ENCODE measurements around the gene DPH7.
"Not testable (repeated sequence)": the region's sequence is repeated elsewhere in the genome, so short reads cannot be mapped to it uniquely, and the experiment has no call there.

DPH7 gene

DNA sequence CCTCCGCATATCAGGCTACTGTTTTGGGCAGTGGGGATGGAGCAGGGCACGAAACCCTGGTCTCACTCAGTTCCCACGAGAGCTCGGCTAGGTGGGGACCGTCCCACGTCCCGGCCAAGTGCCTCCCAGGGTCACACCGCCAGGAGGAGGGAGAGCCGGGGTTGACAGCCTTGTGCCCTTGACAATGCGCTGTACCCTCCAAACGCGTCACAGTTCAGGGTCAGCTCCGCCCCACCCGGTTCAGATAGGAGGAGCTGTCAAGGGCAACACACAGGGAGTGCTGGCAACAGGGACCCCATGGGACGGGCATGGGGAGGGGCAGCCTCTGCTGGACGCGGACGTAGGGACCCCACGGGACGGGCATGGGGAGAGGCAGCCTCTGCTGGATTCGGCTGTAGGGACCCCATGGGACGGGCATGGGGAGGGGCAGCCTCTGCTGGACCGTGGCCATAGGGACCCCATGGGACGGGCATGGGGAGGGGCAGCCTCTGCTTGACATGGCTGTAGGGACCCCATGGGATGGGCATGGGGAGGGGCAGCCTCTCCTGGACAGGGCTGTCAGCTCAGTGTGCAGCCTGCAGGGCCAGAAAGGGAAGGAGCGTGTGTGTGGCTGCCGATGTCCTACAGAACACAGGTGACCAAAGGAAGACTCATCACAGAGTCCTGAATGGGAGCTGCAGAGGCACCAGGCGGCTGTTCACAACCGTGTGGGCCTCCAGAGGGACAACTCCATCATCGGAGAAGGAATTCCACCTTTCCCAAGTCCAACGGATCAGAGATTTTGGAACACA, 57.9 kb downstream of the DPH7 start:
- Histone ChIP-seq H4K5ac (ENCODE audit: low read length) (no peak overlapping the region), H3K36me3 (ENCODE audit: control insufficient read depth, insufficient read depth, low read length) (no peaks in the 10 kb centered on the region), H3K27ac (ENCODE audit: low read depth, low read length) (no peak overlapping the region), H4K8ac (ENCODE audit: low read depth, low read length) (no peak overlapping the region), H3K56ac (ENCODE audit: low read length) (no peak overlapping the region), H3K18ac (ENCODE audit: low read length) (no peak overlapping the region), H2BK5ac (ENCODE audit: low read length) (no peak overlapping the region), H3K4ac (ENCODE audit: low read depth, low read length) (no peak overlapping the region), H2BK15ac (replicated peaks; ENCODE audit: low read depth) (no peak overlapping the region), H3K79me2 (ENCODE audit: control insufficient read depth, insufficient read depth, low read length) (no peaks in the 10 kb centered on the region), H3K27me3 (ENCODE audit: insufficient read depth, low read length, poor library complexity) (no peaks in the 10 kb centered on the region), H3K4me2 (ENCODE audit: low read length) (no peak overlapping the region), H3K9ac (ENCODE audit: low read length) (no peak overlapping the region), H3K4me1 (ENCODE audit: control insufficient read depth, low read depth, low read length) (no peaks in the 10 kb centered on the region), H3K4me3 (ENCODE audit: low read length) (no peak overlapping the region), H3K23ac (ENCODE audit: low read length) (no peak overlapping the region), H3K79me1 (ENCODE audit: low read length) (no peaks in the 10 kb centered on the region), H2AK5ac (ENCODE audit: low read length) (no peak overlapping the region), H2BK120ac (ENCODE audit: low read depth, low read length) (no peak overlapping the region)
- WGBS (ENCODE audit: extremely low coverage, insufficient coverage, low lambda C conversion rate), result no CpG with 5 or more reads among the region's 30 CpGs
- DNase-seq, result no peak

DNA sequence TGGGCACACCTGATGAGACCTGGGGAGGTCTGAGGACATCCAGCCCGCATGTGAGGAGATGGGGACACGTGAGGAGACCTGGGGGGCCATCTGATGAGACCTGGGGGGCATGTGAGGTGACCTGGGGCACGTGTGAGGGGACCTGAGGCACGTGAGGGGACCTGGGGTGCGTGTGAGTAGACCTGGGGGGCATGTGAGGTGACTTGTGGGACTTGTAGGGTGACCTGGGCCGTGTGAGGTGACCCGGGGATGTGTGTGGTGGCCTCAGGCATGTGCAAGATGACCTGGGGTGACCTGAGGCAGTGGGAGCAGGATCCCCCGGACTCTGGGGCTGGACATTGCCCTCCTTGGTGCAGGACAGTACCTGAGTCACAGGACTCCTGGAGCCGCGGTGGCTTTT, 59.2 kb downstream of the DPH7 start:
- Histone ChIP-seq H3K27me3 (ENCODE audit: insufficient read depth, low read length, poor library complexity) (no peaks in the 10 kb centered on the region), H2AK5ac (ENCODE audit: low read length) (no peak overlapping the region), H3K4me1 (ENCODE audit: control insufficient read depth, low read depth, low read length) (no peaks in the 10 kb centered on the region), H3K4me3 (ENCODE audit: low read length) (no peak overlapping the region), H4K5ac (ENCODE audit: low read length) (no peak overlapping the region), H3K4me2 (ENCODE audit: low read length) (no peak overlapping the region), H2BK5ac (ENCODE audit: low read length) (no peak overlapping the region), H3K9ac (ENCODE audit: low read length) (no peak overlapping the region), H3K56ac (ENCODE audit: low read length) (no peak overlapping the region), H3K4ac (ENCODE audit: low read depth, low read length) (no peak overlapping the region), H3K36me3 (ENCODE audit: control insufficient read depth, insufficient read depth, low read length) (no peaks in the 10 kb centered on the region), H2BK120ac (ENCODE audit: low read depth, low read length) (no peak overlapping the region), H3K27ac (ENCODE audit: low read depth, low read length) (no peak overlapping the region), H3K79me2 (ENCODE audit: control insufficient read depth, insufficient read depth, low read length) (no peaks in the 10 kb centered on the region), H3K18ac (ENCODE audit: low read length) (no peak overlapping the region), H4K8ac (ENCODE audit: low read depth, low read length) (no peak overlapping the region), H3K23ac (ENCODE audit: low read length) (no peak overlapping the region), H3K79me1 (ENCODE audit: low read length) (no peaks in the 10 kb centered on the region), H2BK15ac (replicated peaks; ENCODE audit: low read depth) (no peak overlapping the region)
- no peak for DNase-seq
- no CpG with 5 or more reads among the region's 10 CpGs for WGBS (ENCODE audit: extremely low coverage, insufficient coverage, low lambda C conversion rate)

DNA sequence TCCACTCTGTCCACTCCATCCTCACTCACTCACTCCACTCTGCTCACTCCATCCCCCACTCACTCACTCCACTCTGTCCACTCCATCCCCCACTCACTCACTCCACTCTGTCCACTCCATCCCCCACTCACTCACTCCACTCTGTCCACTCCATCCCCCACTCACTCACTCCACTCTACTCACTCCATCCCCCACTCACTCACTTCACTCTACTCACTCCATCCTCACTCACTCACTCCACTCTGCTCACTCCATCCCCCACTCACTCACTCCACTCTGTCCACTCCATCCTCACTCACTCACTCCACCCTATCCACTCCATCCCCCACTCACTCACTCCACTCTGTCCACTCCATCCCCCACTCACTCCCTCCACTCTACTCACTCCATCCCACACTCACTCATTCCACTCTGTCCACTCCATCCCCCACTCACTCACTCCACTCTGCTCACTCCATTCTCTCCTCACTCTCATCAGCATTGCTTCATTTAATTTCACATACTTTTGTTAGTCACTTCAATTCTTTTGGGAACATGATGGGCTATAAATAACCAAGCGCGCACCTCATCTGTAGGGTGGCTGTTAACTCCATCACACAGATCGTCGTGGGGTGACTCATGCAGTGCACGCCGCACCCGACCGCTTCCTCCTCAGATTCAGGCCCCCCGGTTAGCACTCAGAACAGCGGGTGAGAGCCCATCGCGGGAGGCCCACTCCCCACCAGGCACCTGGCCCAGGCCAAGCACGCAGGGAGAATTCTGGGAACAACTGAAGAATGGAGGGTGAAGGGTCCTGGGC, 59.9 kb downstream of the DPH7 start:
- DNase-seq; H2AK5ac ChIP-seq (ENCODE audit: low read length); H3K4me1 ChIP-seq (ENCODE audit: control insufficient read depth, low read depth, low read length); H3K36me3 ChIP-seq (ENCODE audit: control insufficient read depth, insufficient read depth, low read length); H3K23ac ChIP-seq (ENCODE audit: low read length); H2BK120ac ChIP-seq (ENCODE audit: low read depth, low read length); H4K5ac ChIP-seq (ENCODE audit: low read length); H3K4me3 ChIP-seq (ENCODE audit: low read length); H3K9ac ChIP-seq (ENCODE audit: low read length); H3K56ac ChIP-seq (ENCODE audit: low read length); H2BK5ac ChIP-seq (ENCODE audit: low read length); H2BK15ac ChIP-seq (replicated peaks; ENCODE audit: low read depth); H3K27ac ChIP-seq (ENCODE audit: low read depth, low read length); H3K79me2 ChIP-seq (ENCODE audit: control insufficient read depth, insufficient read depth, low read length); H3K79me1 ChIP-seq (ENCODE audit: low read length); H4K8ac ChIP-seq (ENCODE audit: low read depth, low read length); H3K27me3 ChIP-seq (ENCODE audit: insufficient read depth, low read length, poor library complexity); H3K18ac ChIP-seq (ENCODE audit: low read length); H3K4me2 ChIP-seq (ENCODE audit: low read length); H3K4ac ChIP-seq (ENCODE audit: low read depth, low read length): not testable (repeated sequence)
- no CpG with 5 or more reads among the region's 13 CpGs for WGBS (ENCODE audit: extremely low coverage, insufficient coverage, low lambda C conversion rate)

DNA sequence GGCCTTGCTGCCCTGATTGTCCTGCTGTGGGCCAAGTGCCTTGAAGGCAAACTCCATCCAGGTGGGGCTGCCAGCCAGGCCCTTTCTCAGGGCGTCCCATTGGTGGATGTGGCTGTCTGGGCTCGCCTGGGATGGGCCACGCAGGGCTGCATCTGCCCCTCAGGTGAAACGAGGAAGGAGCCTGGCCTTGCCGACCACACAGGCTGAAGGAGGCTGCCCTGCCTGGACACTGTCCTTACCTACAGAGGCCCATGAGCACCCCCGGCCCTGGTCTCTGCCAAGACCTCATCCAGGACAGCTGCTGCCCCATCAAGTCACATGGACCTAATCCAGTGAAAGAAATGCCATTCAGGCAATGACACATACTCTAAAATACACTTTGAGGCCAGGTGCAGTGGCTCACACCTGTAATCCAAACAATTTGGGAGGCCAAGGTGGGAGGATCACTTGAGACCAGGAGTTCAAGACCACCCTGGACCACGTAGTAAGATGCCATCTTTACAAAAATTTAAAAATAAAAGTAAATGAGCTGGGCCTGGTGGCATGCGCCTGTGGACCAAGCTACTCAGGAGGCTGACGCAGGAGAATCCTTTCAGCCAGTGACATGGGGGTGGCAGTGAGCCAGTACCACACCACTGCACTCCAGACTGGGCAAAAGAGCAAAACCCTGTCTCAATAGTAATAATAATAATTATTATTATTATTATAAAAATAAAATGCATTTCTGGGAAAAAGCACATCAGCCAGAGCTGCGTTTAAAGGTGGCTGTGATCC, 62.4 kb downstream of the DPH7 start:
- no peak overlapping the region for H2BK120ac ChIP-seq (ENCODE audit: low read depth, low read length)
- H3K36me3 ChIP-seq (ENCODE audit: control insufficient read depth, insufficient read depth, low read length), result no peaks in the 10 kb centered on the region
- H2BK15ac ChIP-seq (replicated peaks; ENCODE audit: low read depth), result no peak overlapping the region
- no peak overlapping the region for H3K4me2 ChIP-seq (ENCODE audit: low read length)
- H3K56ac ChIP-seq (ENCODE audit: low read length), result no peak overlapping the region
- no peak overlapping the region for H3K4me3 ChIP-seq (ENCODE audit: low read length)
- no peak overlapping the region for H3K27ac ChIP-seq (ENCODE audit: low read depth, low read length)
- H3K4me1 ChIP-seq (ENCODE audit: control insufficient read depth, low read depth, low read length), result no peaks in the 10 kb centered on the region
- H2BK5ac ChIP-seq (ENCODE audit: low read length), result no peak overlapping the region
- no peak overlapping the region for H3K23ac ChIP-seq (ENCODE audit: low read length)
- H3K27me3 ChIP-seq (ENCODE audit: insufficient read depth, low read length, poor library complexity), result no peaks in the 10 kb centered on the region
- no peak overlapping the region for H4K5ac ChIP-seq (ENCODE audit: low read length)
- no peak for DNase-seq
- H2AK5ac ChIP-seq (ENCODE audit: low read length), result no peak overlapping the region
- WGBS (ENCODE audit: extremely low coverage, insufficient coverage, low lambda C conversion rate), result no CpG with 5 or more reads among the region's 10 CpGs
- no peaks in the 10 kb centered on the region for H3K79me2 ChIP-seq (ENCODE audit: control insufficient read depth, insufficient read depth, low read length)
- no peak overlapping the region for H3K18ac ChIP-seq (ENCODE audit: low read length)
- H3K9ac ChIP-seq (ENCODE audit: low read length), result no peak overlapping the region
- H3K79me1 ChIP-seq (ENCODE audit: low read length), result no peaks in the 10 kb centered on the region
- H4K8ac ChIP-seq (ENCODE audit: low read depth, low read length), result no peak overlapping the region
- H3K4ac ChIP-seq (ENCODE audit: low read depth, low read length), result no peak overlapping the region

DNA sequence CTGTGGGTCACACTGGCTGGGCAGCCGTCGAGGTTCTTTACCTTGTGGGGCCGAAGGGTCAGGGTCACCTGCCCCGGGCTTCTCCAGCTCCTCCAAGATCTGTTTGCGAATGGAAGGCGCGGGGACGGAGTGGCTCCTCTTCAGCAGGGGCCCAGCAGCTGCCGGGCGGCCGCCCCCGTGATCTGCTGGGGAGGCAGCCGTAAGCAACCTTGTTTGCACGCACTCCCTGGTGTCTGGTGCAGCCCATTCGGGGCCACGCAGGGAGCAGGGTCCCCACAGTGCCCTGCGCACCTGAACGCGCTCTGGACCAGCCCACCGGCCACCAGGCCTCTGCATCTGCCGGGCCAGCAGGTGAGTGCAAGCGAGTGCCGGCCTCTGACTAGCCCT, 63.4 kb downstream of the DPH7 start:
- Histone ChIP-seq H3K36me3 (ENCODE audit: control insufficient read depth, insufficient read depth, low read length) (no peaks in the 10 kb centered on the region), H2BK15ac (replicated peaks; ENCODE audit: low read depth) (no peak overlapping the region), H3K4ac (ENCODE audit: low read depth, low read length) (no peak overlapping the region), H2AK5ac (ENCODE audit: low read length) (no peak overlapping the region), H2BK5ac (ENCODE audit: low read length) (no peak overlapping the region), H3K4me2 (ENCODE audit: low read length) (no peak overlapping the region), H3K79me2 (ENCODE audit: control insufficient read depth, insufficient read depth, low read length) (no peaks in the 10 kb centered on the region), H3K27ac (ENCODE audit: low read depth, low read length) (no peak overlapping the region), H4K5ac (ENCODE audit: low read length) (no peak overlapping the region), H3K23ac (ENCODE audit: low read length) (no peak overlapping the region), H3K18ac (ENCODE audit: low read length) (no peak overlapping the region), H3K27me3 (ENCODE audit: insufficient read depth, low read length, poor library complexity) (no peaks in the 10 kb centered on the region), H2BK120ac (ENCODE audit: low read depth, low read length) (no peak overlapping the region), H3K4me3 (ENCODE audit: low read length) (no peak overlapping the region), H3K79me1 (ENCODE audit: low read length) (no peaks in the 10 kb centered on the region), H3K9ac (ENCODE audit: low read length) (no peak overlapping the region), H3K4me1 (ENCODE audit: control insufficient read depth, low read depth, low read length) (no peaks in the 10 kb centered on the region), H4K8ac (ENCODE audit: low read depth, low read length) (no peak overlapping the region), H3K56ac (ENCODE audit: low read length) (no peak overlapping the region)
- DNase-seq, result no peak
- no CpG with 5 or more reads among the region's 23 CpGs for WGBS (ENCODE audit: extremely low coverage, insufficient coverage, low lambda C conversion rate)

All from mesendoderm (in vitro differentiated cells).